ENCODE results near the gene SELENOO.

The SELENOO gene

GRCh38 chr22:50226875-50227165, 26.0 kb downstream of the SELENOO start:
- Histone ChIP-seq H3K27me3 (ENCODE audit: control insufficient read depth in 1 of 2, insufficient read depth in 2 of 2, low read length in 2 of 2) (no peaks in the 10 kb centered on the region), H3K4me3 (ENCODE audit: low read depth in 1 of 2, low read length in 2 of 2) (no peak overlapping the region), H3K9ac (ENCODE audit: low read length) (no peak overlapping the region), H3K9me3 (ENCODE audit: low read length) (no peaks in the 10 kb centered on the region), H3K27ac (ENCODE audit: low read depth, low read length) (no peak overlapping the region), H3K36me3 (ENCODE audit: insufficient read depth, low read length) (peaks cover 54% of the 10 kb centered on the region), H3K4me1 (ENCODE audit: insufficient read depth, low read length) (no peaks in the 10 kb centered on the region)

- Histone ChIP-seq H3K4me3 (ENCODE audit: low read depth in 1 of 2, low read length in 2 of 2) (no peak overlapping the region), H3K36me3 (ENCODE audit: insufficient read depth, low read length) (peaks cover 50% of the 10 kb centered on the region), H3K27me3 (ENCODE audit: control insufficient read depth in 1 of 2, insufficient read depth in 2 of 2, low read length in 2 of 2) (no peaks in the 10 kb centered on the region), H3K9ac (ENCODE audit: low read length) (no peak overlapping the region), H3K9me3 (ENCODE audit: low read length) (no peaks in the 10 kb centered on the region), H3K4me1 (ENCODE audit: insufficient read depth, low read length) (no peaks in the 10 kb centered on the region), H3K27ac (ENCODE audit: low read depth, low read length) (no peak overlapping the region)
Measured at GRCh38 chr22:50227579-50228215, 26.9 kb downstream of the SELENOO start.

- Histone ChIP-seq H3K9ac (ENCODE audit: low read length) (no peak overlapping the region), H3K9me3 (ENCODE audit: low read length) (no peaks in the 10 kb centered on the region), H3K27ac (ENCODE audit: low read depth, low read length) (no peak overlapping the region), H3K4me3 (ENCODE audit: low read depth in 1 of 2, low read length in 2 of 2) (no peak overlapping the region), H3K36me3 (ENCODE audit: insufficient read depth, low read length) (peaks cover 45% of the 10 kb centered on the region), H3K4me1 (ENCODE audit: insufficient read depth, low read length) (no peaks in the 10 kb centered on the region), H3K27me3 (ENCODE audit: control insufficient read depth in 1 of 2, insufficient read depth in 2 of 2, low read length in 2 of 2) (no peaks in the 10 kb centered on the region)
Measured at GRCh38 chr22:50228366-50228765, 27.6 kb downstream of the SELENOO start.

- no peaks in the 10 kb centered on the region for H3K4me1 ChIP-seq (ENCODE audit: insufficient read depth, low read length)
- no peak overlapping the region for H3K27ac ChIP-seq (ENCODE audit: low read depth, low read length)
- no peak overlapping the region for H3K9ac ChIP-seq (ENCODE audit: low read length)
- H3K36me3 ChIP-seq (ENCODE audit: insufficient read depth, low read length), result peaks cover 36% of the 10 kb centered on the region
- no peak overlapping the region for H3K4me3 ChIP-seq (ENCODE audit: low read depth in 1 of 2, low read length in 2 of 2)
- H3K27me3 ChIP-seq (ENCODE audit: control insufficient read depth in 1 of 2, insufficient read depth in 2 of 2, low read length in 2 of 2), result no peaks in the 10 kb centered on the region
- no peaks in the 10 kb centered on the region for H3K9me3 ChIP-seq (ENCODE audit: low read length)
Measured at GRCh38 chr22:50229370-50229769, 28.6 kb downstream of the SELENOO start.

- no peak overlapping the region for H3K27ac ChIP-seq (ENCODE audit: low read depth, low read length)
- no peaks in the 10 kb centered on the region for H3K4me1 ChIP-seq (ENCODE audit: insufficient read depth, low read length)
- H3K36me3 ChIP-seq (ENCODE audit: insufficient read depth, low read length), result peaks cover 16% of the 10 kb centered on the region
- H3K4me3 ChIP-seq (ENCODE audit: low read depth in 1 of 2, low read length in 2 of 2), result no peak overlapping the region
- H3K27me3 ChIP-seq (ENCODE audit: control insufficient read depth in 1 of 2, insufficient read depth in 2 of 2, low read length in 2 of 2), result no peaks in the 10 kb centered on the region
- H3K9ac ChIP-seq (ENCODE audit: low read length), result no peak overlapping the region
- H3K9me3 ChIP-seq (ENCODE audit: low read length), result no peaks in the 10 kb centered on the region
Measured at GRCh38 chr22:50232481-50233151, 31.8 kb downstream of the SELENOO start.

GRCh38 chr22:50233223-50233622, 32.4 kb downstream of the SELENOO start:
- H3K9me3 ChIP-seq (ENCODE audit: low read length), result no peaks in the 10 kb centered on the region
- no peak overlapping the region for H3K9ac ChIP-seq (ENCODE audit: low read length)
- no peaks in the 10 kb centered on the region for H3K27me3 ChIP-seq (ENCODE audit: control insufficient read depth in 1 of 2, insufficient read depth in 2 of 2, low read length in 2 of 2)
- H3K36me3 ChIP-seq (ENCODE audit: insufficient read depth, low read length), result peaks cover 16% of the 10 kb centered on the region
- no peaks in the 10 kb centered on the region for H3K4me1 ChIP-seq (ENCODE audit: insufficient read depth, low read length)
- no peak overlapping the region for H3K27ac ChIP-seq (ENCODE audit: low read depth, low read length)
- H3K4me3 ChIP-seq (ENCODE audit: low read depth in 1 of 2, low read length in 2 of 2), result no peak overlapping the region

- Histone ChIP-seq H3K9ac (ENCODE audit: low read length) (no peak overlapping the region), H3K4me1 (ENCODE audit: insufficient read depth, low read length) (no peaks in the 10 kb centered on the region), H3K36me3 (ENCODE audit: insufficient read depth, low read length) (peaks cover 23% of the 10 kb centered on the region), H3K27me3 (ENCODE audit: control insufficient read depth in 1 of 2, insufficient read depth in 2 of 2, low read length in 2 of 2) (no peaks in the 10 kb centered on the region), H3K27ac (ENCODE audit: low read depth, low read length) (no peak overlapping the region), H3K9me3 (ENCODE audit: low read length) (no peaks in the 10 kb centered on the region), H3K4me3 (ENCODE audit: low read depth in 1 of 2, low read length in 2 of 2) (no peak overlapping the region)
Measured at GRCh38 chr22:50236731-50237409, 36.1 kb downstream of the SELENOO start.

- Histone ChIP-seq H3K4me1 (ENCODE audit: insufficient read depth, low read length) (peaks cover 9% of the 10 kb centered on the region), H3K27me3 (ENCODE audit: control insufficient read depth in 1 of 2, insufficient read depth in 2 of 2, low read length in 2 of 2) (no peaks in the 10 kb centered on the region), H3K36me3 (ENCODE audit: insufficient read depth, low read length) (peaks cover 16% of the 10 kb centered on the region), H3K9ac (ENCODE audit: low read length) (no peak overlapping the region), H3K4me3 (ENCODE audit: low read depth in 1 of 2, low read length in 2 of 2) (no peak overlapping the region), H3K9me3 (ENCODE audit: low read length) (no peaks in the 10 kb centered on the region), H3K27ac (ENCODE audit: low read depth, low read length) (no peak overlapping the region)
Measured at GRCh38 chr22:50238755-50239154, 37.9 kb downstream of the SELENOO start.

- H3K27ac ChIP-seq (ENCODE audit: low read depth, low read length), result no peak overlapping the region
- peak overlapping the region in 1 of 2 donors; percentile 47 for H3K4me3 ChIP-seq (ENCODE audit: low read depth in 1 of 2, low read length in 2 of 2)
- peaks cover 25% of the 10 kb centered on the region for H3K36me3 ChIP-seq (ENCODE audit: insufficient read depth, low read length)
- peaks cover 22% of the 10 kb centered on the region for H3K4me1 ChIP-seq (ENCODE audit: insufficient read depth, low read length)
- no peaks in the 10 kb centered on the region for H3K9me3 ChIP-seq (ENCODE audit: low read length)
- H3K9ac ChIP-seq (ENCODE audit: low read length), result no peak overlapping the region
- H3K27me3 ChIP-seq (ENCODE audit: control insufficient read depth in 1 of 2, insufficient read depth in 2 of 2, low read length in 2 of 2), result no peaks in the 10 kb centered on the region
Measured at GRCh38 chr22:50242406-50242949, 41.7 kb downstream of the SELENOO start.

- Histone ChIP-seq H3K27ac (ENCODE audit: low read depth, low read length) (peak overlapping the region; percentile 97), H3K4me1 (ENCODE audit: insufficient read depth, low read length) (peaks cover 22% of the 10 kb centered on the region), H3K27me3 (ENCODE audit: control insufficient read depth in 1 of 2, insufficient read depth in 2 of 2, low read length in 2 of 2) (no peaks in the 10 kb centered on the region), H3K36me3 (ENCODE audit: insufficient read depth, low read length) (peaks cover 22% of the 10 kb centered on the region), H3K9me3 (ENCODE audit: low read length) (no peaks in the 10 kb centered on the region), H3K4me3 (ENCODE audit: low read depth in 1 of 2, low read length in 2 of 2) (peak overlapping the region; percentile 84 to 89), H3K9ac (ENCODE audit: low read length) (peak overlapping the region; percentile 85)
Measured at GRCh38 chr22:50243685-50244419, 43.0 kb downstream of the SELENOO start.

Measured in muscle layer of colon (tissue), 2 donors.